NCI-H187 (cell line): ENCODE data around the gene CDR2L.
"Not testable (repeated sequence)": the region's sequence is repeated elsewhere in the genome, so short reads cannot be mapped to it uniquely, and the experiment has no call there.

ENCODE experiments used
- DNase-seq, 2 experiments: peaks; one replicate each; lab custom pipeline; 2025; lab: John Stamatoyannopoulos, UW

The CDR2L gene

DNA sequence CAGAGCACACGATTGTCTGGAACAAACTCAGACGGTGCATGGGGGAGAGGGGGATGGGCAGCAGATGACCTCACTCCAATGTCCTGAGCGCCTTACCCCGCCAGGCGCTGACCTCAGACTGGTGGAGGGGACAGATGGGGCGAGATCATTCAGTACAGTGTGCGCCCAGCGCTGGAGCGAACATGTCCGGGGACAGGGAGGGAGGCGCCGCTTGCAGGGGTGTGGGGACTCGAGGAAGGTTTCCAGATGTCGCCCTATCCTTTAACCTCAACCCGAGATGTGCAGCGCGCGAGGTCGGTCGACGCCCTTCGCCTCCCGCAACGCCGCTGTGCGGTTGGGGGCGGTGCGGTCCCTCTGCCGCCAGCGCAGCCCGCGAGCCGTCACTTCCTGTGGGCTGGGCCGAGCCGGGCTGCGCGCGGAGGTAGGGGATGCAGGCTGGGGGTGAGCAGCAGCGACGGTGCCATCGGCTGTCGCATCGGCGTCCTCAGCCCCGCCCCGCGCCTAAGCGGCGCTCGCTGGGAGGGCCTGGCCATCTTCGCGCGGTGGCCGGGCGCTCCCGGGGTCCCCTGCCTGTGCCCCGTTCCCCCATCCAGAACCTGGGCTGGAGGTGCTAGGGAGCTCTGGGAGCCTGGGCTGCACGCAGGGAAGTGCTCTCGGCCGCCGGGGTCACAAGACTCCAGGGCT is 5.3 kb upstream of the CDR2L start:
- DNase-seq = peak; percentile 39 to 55

DNA sequence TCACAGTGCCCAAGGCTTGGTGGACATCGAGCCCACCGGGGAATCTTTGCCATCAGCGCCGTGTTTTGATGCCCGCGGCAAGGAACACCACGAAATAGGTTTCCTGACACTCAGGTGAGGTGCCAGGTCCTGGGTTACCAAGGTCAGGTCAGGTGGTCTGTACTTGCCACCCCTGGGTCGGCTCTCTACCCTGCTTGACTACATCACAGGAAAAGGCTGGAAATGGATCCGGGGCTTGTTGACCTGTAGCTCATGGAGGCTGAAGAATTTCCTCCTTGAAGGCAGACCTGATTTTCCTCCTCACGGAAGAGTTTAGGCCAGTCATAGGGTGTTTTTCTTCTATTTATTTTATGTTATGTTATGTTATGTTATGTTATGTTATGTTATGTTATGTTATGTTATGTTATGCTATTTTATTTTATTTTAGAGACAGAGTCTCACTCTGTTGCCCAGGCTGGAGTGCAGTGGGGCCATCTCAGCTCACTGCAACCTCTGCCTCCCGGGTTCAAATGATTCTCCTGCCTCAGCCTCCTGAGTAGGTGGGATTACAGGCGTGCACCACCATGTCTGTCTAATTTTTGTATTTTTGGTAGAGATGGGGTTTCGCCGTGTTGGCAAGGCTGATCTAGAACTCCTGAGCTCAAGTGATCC is 4.6 kb upstream of the CDR2L start:
- peak in 1 of 2 experiments; percentile 39 for DNase-seq

DNA sequence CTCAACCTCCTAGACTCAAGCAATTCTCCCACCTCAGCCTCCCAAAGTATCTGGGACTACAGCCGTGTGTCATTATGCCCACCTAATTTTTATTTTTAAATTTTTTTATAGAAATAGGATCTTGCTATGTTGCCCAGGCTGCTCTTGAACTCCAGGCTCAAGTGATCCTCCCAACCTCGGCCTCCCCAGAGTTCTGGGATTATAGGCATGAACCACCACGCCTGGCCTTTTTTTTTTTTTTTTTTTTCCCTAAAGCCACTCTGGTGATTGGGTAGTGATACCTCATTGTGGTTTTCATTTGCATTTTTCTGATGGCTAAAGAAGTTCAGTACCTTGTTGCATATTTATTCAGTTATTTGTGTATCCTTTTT is 1.2 kb upstream of the CDR2L start:
- no peak for DNase-seq

GRCh38 chr17:74987909-74988711 is 678 bp downstream of the CDR2L start:
- no peak for DNase-seq

DNA sequence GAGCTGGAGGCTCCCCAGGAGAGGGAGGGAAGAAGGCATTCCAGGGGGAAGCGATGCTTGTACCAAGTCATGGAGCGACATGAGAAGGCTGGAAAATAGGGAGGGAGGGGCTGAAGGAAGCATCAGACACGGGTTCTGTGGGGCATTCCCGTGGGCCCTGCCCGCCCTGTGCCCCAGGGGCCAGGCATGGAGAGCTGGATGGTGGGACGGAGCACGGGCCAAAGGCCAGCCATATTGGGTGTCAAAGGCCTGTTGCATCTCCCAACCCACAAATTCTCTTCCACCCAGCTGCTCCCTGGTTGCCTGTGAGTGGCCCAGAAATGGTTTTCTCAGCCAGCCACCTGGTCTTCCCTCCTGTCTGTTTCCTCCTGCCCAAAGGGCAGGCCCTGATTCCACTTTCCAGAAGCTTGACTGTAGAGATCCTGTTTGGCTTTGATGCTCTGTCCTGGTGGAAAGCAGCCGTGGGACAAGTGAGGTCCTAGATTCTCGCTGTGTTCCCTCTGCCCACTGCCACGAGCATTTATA is 3.2 kb downstream of the CDR2L start:
- no peak for DNase-seq

DNA sequence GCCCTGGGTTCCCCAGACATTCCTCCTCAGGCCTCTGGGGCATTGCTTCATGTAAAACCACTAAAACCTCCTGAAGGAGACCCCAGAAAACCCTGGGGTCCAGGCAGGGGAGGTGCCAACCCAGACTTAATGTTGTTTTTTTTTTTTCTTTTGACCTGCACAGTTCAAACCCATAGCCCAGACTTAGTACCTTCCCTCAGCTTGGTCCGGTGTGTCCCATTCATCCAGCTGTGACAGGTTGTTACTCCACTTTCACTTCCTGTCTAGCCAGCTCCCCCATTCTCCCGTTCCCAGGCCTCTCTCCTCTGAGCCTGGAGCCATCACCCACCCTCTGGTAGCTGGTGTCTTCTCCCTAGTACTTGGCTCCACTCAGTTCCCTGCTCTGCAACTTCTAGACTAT is 4.8 kb downstream of the CDR2L start:
- DNase-seq = no peak

- DNase-seq = no peak
Measured at GRCh38 chr17:74994440-74994839, 7.0 kb downstream of the CDR2L start.

- no peak for DNase-seq
Measured at GRCh38 chr17:74995847-74996246, 8.4 kb downstream of the CDR2L start.

DNA sequence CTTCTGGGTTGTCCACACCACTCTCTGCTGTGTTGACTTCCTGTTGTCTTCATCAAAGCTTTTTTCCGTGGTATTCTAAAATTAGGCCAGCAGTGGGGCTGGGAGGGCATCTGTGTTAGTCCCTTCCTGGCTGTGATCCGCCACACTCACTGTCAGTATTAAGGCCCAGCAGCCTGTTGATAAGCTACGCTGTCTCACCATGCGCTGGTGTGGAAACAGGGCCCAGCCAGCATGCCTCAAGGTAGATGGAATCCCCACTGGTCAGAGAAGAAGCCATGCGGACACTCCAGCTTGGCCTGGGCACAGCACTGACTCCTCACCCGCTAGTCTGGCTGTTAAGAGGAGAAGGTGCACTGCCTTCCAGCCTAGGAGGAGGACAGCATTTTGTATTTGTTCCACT is 11.4 kb downstream of the CDR2L start:
- DNase-seq = no peak

GRCh38 chr17:74999523-74999922 is 12.1 kb downstream of the CDR2L start:
- no peak for DNase-seq

DNA sequence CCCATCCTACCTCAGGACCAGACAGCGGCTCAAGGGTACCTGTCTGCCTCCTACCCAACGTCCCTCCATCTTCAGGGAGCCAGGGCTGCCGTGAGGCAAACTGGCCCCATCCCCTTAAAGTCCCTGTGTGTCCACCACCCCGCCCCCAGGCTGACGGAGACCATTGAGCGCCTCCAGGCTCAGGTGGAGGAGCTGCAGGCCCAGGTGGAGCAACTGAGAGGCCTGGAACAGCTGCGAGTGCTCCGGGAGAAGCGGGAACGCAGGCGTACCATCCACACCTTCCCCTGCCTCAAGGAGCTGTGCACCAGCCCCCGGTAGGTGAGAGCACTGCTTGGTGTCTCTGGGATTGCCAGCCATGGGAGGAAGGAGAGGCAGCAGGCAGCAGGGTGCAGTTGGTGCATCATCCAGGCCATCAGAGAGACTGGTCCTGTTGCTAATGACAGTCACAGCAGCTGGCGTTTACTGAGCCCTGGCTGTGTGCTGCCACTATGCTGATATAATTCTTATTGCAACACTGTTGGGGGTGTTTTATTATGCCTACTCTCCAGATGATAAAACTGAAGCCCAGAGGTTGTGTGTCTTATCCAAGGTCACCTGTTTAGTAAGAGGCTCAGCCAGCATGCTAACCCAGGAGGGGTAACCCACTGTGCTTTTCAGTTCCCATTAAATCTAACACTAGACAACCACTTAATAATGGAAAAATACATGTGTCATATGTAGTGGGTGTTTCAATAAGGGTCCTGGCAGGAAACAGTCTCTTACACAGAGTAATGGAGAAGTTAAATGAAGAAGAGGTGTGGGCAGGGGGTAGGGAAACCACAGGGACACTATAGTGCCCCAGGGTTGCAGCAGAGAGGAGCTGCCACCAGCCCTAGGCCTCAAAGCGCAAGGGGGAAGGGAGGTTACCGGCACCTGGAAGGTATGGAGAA is 14.7 kb downstream of the CDR2L start:
- DNase-seq = no peak

- DNase-seq = no peak
Measured at GRCh38 chr17:75003070-75003956, 15.9 kb downstream of the CDR2L start.

GRCh38 chr17:75003957-75004355 is 16.5 kb downstream of the CDR2L start:
- no peak for DNase-seq

DNA sequence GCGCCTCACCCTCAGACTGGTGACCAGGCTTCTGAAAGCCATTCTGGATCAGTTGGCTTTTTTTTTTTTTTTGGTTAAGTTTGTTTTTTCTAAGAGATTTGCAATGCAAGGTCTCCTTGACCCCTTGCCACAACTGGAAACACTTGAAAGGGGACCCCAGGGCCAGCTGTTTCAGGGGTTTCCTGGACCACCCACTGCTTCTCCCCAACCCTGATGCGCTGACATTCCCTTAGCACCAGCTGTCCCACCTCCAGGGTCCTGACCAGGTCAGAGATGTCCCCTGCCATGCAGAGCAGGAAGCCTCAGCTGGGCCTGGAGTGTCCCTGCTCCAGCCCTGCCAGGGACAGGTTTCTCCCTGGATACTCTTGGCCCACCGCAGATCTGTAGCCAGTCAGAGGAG is 16.9 kb downstream of the CDR2L start:
- no peak for DNase-seq

DNA sequence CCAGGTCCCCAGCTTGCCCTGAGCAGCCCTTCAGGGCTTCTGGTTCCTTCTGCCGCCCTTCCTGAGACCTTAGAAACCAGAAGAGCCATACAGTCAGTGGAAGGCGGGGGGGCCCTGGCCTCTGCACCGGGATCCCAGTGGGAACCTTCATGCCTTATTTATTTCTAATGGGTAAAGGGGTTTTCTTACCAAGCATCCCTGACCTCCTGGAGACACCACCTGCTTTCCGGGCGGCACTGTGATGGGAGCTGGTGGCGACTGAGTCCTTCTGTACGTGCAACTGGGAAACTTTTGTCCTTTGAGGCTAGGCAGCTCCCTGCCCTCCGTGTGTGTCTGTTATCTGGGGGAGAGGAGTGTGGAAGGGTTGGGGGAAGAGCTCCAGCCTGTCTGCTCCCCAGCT is 17.9 kb downstream of the CDR2L start:
- DNase-seq = no peak

GRCh38 chr17:75006084-75006483 is 18.7 kb downstream of the CDR2L start:
- DNase-seq = not testable (repeated sequence)

GRCh38 chr17:75006653-75007052 is 19.2 kb downstream of the CDR2L start:
- DNase-seq = no peak

GRCh38 chr17:75008373-75008772 is 20.9 kb downstream of the CDR2L start:
- DNase-seq = no peak

DNA sequence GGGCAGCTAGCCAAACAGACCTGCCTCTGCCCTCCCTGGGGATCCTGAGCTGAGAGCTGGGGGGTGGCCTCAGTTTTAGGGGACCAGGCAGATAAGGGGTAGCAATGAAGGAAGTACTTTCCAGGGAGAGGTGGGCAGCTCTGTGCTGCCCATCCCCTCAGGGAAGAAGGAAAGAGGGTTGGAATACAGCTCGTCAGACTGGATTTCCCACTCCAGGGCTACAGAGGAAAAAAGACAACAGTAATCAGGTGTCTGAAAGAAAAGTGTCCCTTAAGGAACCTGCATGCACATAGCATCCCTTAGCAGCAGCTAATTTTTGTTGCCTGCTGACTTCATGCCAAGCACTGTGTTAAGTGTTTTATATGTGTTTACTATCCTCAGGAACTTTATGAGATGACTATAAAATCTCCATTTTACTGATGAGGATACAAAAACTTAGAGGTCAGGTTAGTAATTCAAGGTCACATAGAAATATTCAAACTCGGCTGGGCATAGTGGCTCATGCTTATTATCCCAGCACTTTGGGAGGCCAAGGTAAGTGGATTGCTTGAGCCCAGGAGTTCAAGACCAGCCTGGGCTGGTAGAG is 21.8 kb downstream of the CDR2L start:
- DNase-seq = no peak

GRCh38 chr17:75010683-75011400 is 23.4 kb downstream of the CDR2L start:
- DNase-seq = no peak
